HG03457 (cell line): ENCODE results near the gene SLC45A1.

Experiments
- ATAC-seq: cut with Tn5 transposase; IDR thresholded peaks from one replicate; pipeline ENCODE4 v1.9.1; 2021; ENCODE audit warnings: moderate number of reproducible peaks; ENCODE audit not compliant: unreplicated experiment

The SLC45A1 gene

DNA sequence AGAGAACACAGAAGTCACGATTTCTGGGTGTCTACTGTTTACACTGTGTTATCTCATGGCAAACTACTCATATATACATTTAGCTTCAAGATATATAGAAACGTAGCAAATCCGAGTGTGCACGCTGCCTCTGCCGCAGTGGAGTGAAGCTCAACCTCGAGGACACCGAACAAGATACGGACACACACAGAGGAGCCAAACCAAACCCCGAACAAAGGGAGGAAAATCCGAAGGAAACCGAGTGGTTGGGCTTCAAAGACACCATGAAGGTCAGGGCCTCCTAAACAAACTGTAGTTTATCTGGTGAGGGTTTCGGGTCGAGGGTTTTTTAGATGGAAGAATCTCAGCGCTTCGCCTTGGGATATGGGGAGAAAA lies 34.5 kb downstream of the SLC45A1 start:
- no peak for ATAC-seq

DNA sequence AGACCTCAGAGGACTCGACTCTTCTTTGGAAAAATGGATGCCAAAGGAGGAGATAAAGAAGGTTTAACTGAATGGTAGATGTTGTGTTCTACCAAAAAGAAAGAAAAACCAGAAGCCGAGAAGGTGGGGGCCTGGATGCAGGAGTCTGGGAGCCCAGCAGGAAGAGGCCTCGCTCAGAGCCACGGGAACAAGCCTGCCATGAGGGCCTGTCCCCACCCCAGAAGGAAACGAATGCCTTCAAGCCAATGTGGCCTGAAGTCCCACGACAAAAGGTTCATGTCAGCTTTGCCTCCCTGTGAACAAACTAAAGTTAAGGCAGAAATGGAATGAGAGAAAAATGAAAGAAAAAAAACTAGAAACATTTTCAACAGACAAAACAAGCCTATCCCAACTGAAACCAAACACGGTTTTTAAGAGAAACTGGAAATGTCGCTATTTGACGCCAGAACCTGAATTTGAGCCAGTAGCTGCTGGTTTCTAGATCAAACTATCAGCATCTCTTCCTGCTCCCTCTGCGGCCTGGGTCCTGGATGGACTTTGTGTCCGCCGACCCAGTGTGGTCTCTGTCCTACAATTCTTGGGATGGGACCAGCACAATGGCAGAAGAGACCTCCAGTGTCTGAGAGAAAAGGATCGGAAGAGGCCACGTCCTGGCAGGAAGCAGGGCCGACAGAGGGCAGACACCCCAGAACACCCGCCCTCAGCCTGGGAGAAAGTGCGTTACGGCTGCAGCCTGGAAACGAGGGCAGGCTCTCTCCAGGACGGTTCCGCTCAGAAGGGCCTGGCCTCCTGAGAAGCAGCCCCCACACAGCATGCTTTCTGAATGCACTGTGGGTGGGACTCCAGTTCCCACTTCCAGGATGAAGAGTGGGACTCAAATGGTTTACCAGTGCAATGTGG lies 35.2 kb downstream of the SLC45A1 start:
- ATAC-seq = no peak

DNA sequence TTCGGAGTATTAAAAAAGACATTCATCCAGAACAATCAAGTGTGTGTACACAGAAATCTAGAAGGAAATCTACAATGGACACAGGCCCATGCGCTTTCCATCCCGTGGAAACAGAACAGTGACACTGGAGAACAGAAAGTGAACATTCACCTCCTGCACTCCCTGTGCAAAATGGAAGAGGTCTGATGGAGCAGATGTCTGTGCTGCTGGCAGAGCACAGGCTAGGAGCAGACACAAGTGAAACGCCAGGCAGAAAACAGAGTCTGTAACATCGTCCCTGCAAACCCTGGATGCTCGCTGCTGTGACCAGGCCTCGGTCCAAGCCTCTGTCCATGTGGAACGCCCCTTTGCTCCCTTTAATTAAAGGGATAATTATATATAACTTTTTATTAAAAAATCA lies 36.1 kb downstream of the SLC45A1 start:
- no peak for ATAC-seq

DNA sequence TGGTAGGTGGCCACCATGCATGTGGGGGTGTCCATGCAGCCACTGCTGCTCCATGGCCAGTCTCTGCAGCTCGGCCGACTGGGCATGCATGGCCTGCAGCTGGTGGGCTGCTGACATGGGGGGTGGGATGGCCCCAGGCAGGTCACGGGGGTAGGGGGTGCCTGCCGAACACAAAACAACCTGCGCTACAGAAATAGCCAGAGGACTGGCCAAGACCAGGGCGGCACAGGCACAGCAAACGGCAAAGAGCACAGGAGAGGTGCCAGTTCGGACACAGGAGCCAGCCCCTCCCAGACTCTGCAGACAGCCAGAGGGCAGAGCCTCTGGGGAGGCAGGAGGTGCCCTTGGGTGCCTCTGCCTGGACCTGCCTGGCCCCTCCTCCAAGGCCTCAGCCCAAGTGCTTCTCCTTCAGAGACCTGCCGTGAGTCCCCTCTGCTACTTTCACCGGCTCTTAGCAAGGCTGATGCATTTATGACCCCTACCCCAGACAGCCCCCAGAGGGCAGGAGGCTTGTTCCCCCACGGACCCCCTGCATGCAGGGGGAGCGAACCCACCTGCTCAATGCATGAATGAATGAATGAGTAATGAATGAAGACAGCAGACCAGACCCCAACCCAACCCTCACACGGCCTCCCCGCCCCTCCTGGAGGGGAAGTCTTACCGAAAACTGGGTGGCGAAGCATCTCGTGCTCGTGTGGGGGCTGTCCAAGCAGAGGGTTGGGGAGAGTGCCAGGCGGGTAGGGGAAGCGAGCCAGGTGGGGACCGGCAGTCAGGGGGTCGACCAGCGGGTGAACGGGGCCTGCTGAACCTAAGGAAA lies 37.7 kb downstream of the SLC45A1 start:
- ATAC-seq = no peak

DNA sequence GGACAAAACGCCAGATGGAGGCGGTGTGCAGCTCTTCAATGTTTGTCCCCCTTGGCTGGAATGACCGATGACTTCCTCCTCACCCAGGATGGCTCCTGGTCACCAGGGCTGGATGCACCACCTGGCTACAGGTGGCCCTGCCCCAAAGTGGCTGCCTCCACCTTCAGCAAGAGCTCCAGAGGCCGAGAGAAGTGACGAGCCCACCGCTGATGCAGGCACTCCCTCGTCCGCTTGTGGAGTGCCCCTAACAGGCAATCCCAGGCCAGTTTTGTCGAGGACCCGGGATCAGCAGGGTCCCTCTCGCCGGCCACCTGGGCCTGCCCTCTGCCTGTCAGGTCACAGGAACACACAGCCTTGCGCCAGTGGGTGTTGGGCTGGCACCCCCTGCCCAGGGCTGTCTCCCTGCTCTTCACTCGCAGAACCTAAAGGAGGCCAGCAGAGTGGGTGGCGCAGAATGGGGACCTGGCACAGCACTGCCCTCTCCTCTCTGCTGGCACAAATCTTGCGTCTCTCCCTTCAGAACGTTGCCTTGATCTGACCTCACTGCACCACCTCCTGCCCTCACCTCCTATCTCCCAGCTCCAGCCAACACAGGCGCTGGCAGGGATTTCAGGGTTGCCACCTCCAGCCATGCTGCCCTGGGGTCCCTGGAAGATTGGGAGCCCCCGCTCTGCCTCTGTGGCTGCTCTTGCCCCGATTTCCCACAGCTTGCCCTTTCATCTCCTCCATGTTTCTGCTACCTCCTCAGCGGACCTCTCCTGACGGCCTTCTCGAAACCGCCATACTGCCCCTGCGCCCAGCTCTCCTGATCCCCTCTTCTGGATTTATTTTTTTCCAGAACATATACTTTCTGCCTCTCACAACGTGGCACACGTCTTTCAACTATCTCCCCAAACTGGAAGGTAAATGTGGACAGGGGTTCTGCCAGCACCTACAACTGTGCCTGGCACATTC lies 38.6 kb downstream of the SLC45A1 start:
- no peak for ATAC-seq

DNA sequence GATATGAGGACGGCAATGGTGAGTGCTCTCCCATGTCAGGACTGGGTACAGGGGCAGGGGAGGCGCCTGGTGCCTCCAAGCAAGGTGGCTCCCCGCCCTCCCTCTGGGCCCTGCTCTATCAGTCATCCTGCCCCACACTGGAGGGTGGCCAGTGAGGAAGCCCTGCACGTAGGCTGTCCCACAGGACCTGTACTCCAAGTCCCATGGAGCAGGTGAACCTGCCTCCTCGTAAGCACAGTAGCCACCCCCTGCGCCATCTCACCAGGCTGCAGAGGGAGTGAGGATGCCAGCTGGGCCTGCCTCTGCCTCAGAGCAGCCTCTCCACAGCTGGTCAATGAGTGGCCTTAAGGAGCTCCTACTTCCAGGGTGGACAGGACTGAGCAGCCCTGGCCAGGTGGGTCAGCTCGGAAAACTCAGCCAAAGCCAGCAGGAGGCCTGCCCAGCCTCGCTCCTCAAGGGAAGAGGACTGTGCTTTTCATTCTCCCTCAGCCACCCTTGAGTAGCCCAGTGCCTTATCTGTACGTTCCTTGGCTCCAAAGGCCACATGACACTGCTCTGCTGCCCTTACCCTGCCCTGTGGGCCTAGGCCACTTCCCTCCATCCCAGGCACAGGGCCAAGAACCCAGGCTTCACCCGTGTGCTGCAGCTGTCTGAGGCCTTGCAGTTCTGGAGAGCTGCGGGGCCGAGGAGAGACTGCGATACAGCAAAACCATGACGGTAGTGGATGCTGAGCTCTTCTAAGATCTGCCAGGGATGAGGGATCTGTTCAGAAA lies 39.6 kb downstream of the SLC45A1 start:
- ATAC-seq = no peak

DNA sequence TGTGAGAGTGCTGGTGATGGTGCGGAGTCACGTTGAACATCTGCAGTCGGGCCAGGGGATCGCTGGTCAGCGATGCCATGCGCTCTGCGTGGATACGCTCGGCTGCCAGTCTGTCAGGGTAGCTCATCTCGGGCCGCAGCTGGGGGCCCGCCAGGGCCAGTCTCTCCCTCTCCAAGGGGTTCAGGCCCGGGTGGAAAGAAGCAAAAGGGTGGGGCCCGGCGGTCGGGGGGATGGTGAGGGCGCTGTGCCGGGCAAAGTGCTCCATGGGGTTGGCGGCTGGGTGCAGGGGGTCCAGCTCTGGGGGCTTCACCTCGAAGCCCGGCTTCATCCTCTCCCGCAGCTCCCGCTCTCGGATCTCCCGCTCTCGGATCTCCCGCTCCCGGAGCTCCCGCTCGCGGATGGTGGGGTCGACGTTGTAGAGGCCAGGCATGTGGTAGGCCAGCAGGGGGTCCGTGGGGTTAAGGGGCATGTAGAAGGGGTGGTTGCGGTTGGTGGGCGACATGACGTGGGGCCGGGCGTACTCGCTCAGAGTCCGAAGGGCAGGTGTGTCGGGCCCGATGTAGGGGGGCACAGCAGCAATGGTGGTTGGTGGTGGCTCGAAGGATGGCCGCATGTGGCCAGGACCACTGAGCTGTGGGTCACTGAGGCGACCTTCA lies 40.5 kb downstream of the SLC45A1 start:
- no peak for ATAC-seq

DNA sequence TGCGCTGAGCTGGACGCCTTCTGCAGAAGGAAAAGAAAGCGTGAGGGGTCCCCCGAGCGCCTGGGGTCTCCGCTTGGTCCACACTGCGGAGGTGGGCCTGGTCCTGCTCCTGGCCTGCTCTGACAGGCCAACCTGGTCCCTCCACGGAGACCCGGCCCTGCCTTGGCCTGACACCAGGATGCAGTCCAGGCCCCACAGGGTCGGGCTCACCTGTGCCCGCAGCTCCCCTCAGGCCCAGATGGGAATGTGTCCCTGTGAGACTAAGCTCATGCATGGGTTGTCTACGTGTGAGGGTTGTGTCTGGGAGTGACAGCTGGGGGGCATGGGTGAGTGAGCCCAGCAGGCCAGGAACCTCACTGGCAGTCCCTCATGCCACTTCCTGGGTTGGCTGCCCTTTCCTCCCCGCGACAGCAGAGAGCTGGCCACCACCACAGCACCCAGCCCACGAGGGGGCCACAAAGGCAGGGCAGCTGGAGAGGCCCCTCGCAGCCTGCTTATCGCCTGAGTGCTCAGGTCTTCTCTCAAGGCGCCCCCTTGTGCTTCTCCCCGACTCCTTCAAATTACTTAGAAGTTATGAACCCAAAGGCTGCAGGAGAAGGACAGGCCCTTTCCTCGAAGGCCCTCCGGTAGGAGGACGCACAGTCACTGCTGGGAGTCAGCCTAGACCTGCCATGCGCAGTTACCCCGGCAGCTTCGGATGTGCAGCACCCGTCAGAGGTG lies 41.1 kb downstream of the SLC45A1 start:
- no peak for ATAC-seq

DNA sequence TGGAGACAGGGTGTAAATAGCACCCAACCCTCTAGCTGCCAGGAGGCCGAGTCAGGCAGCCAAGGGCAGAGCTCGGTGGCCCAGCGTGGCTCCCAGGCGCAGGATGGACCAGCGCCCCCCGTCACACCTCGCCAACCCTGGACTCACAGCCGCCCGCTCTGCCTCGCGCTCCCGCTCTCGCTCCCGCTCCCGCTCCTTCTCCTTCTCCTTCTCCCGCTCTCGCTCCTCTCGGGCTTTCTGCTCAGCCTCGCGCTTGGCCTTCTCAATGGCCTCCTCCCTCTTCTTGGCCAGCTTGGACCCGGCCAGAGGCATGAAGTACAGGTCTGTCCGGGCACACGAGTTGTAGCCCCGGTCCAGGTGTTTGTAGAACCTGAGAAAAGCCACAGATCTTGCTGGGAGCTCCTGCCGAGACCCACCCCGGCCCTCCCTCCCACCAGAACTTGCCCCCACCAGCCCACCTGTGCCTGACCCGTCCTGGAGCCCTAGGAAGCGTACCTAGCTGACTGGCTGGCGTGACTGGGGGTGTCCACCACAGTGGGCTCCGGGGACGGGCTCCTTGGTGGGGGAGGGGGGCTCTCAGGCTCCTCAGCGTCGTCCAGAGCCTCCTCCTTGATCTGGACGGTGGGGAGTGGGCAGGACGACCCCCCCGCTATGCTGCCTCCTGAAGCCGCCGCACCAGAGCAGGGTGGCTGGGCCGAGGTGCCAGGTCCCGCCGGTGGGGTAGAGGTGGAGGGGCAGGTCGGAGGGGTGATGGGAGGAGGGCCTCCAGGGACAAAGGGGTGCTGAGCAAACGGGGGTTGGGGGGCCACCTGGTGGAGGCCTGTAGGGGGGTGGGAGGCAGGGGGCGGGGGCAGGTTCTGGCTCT lies 41.9 kb downstream of the SLC45A1 start:
- ATAC-seq = no peak

DNA sequence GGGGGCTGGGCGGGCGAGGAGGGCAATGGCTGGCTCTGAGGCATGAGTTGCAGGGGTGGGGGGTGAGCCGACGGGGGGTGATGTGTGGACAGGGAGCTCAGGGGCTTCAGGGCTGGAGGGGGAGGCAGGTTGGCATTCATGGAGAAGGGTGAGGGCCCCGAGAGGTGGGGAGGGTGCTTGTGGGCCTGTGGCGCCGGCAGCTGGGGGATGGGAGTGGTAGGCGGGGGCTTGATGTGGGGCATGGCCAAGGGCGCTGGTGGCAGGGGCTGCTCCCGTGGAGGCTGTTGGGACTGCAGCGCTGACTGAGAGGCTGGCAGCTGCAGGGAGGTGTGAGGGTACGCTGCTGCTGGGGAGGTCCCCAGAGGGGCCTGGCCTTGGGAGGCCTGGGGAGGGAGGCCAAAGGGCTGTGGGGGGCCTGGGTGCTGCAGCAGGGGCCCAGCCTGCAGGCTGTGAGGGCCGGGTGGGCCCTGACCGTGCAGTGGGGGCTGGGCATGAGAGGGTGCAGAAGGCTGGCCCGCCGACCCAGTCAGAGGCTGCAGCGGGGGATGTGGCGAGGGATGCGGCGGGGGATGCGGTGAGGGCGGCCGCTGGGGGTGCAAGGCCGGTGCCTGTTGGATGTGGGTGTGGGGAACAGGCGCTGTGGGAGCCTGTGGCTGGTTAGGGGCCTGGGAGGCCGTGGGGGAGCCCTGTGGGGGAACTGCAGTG lies 42.7 kb downstream of the SLC45A1 start:
- ATAC-seq = no peak

DNA sequence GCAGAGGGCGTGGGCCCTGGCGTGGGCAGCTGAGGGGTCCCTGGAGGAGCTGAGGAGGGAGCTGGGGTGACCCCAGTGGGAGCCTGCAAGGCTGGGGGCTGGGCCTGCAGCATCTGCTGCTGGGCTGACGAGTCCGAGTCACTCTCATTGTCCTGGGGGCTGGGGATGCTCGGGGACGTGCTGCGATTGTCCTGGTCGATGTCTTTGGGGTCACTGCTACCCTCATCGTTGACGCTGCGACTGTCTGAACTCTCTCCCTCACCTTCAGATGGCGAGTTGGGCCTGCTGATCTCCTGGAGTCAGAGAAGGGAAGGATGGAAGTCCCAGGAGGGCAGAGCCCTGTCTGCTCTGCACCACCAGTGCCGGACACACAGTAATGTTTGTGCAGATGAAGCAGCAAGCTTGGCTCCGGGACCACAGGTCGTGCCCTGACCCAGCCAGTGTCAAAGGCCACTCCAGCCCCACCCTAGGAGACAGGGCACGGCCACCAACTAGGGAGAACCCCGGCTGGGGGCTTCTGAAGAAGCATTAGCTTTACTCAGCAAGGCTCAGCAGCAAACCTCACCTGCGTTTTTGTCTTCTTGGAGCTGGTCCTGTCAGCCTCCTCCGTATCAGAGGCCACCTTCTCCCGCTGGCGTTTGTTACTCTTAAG lies 43.4 kb downstream of the SLC45A1 start:
- no peak for ATAC-seq

DNA sequence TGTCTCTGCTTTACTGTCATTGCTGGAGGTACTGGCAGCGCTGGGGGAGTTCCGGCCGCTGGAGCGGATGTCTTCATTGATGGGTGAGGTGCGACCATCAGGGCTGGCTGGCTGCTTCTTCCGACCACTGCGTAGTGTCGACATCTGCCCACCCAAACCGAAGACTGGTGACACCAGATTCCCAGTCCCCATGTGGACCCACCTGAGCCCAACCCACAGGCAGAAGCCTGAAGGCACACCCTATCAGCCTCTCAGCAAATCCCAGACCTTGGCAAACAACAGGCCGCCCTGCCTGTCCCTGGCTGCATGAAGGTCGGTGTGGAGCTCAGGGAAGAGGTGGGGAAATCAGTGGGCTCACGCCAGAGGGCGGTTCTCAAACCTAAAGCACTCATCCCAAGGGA lies 44.8 kb downstream of the SLC45A1 start:
- ATAC-seq = no peak

DNA sequence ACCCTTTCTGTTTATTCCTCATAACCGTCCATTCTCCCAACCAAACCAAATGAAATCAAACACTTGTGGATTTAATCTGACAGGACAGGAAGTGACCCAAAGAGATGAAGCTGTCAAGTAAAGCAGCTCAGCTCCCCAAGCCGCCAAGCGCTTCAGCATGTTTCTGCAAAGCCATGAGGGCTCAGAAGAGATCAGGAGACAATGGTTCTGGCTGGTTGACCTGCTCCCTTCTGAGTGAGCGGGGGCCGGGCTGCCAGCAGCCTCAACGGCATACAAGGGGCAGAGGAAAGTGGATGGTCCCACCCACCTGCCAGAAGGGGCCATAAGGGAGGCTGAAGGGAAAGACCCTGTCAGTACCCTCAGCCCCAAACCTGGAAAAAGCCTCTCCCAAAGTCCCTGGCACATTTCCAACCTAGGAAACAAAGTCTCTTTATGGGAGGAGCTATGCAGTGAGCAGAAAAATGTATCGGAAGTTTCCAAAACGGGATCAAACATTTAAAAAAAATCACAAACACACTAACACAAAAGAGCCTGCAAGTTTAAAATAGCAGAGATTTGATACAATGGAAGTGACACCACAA lies 45.4 kb downstream of the SLC45A1 start:
- no peak for ATAC-seq

DNA sequence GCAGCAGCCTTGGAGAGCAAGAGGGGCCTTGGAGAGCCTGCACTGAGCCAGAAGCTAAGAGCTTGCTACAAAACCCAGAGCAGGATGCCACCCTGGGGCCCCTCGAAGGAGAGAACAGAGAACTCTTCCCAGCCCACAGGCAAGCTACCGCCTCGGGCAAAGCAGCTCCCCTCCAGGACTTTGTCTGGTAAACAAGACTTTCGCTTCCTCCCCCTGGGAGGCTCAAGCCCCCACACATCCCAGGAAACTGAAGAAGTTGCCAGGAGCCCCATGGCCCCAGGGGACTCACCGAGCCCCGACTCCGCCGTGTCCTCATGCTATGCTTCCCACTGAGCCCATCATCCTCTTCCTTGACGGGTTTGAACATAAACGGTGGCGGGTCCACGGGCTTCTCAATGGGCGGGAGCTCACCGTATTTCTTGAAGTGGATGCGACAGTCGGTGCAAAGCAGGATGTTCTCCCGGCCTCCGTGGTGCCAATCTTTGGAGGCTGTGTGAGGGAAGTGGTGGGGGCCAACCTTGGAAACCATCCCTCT lies 45.9 kb downstream of the SLC45A1 start:
- no peak for ATAC-seq

DNA sequence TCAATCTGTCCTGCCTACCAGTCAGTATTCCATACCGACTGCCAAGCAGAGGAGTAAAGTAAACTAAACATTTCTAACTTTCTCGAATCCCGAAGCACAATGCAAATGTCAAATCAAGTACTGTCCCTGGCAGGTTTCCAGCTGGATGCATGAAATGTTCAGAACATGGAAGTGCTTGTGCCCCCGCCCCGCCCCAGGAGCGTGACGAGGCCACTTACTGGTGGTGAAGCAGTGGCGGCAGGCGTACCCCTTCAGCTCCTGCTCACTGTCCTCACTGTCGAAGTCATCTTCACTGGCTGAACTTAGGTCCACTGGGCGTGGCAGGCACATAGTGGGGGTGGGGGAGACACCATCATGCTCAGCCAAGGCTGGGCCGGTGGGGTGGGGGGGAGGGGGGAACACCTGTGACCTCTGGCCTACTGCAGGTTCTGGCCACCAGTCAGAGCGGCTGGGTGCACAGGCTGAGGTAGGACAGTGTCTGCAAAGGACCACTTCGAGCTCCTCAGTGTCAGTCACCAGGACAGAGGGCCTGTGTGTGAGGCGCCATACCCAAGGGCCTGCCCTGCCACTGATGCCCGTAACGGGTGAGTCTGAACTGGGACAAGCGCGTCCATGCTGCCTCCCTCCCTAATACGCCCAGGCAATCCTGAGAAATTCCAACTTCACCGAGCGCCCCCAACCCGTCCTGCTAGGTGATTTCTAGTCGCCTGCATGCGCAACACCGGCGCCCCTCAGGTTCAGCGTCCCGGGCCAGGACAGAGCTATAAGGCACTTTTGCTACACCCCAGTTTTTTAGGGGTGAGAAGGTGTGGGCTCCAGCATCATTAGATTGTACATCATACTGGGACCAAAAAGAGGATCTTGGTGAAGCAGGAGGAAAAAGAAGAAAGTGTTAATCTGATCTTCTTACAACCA lies 46.9 kb downstream of the SLC45A1 start:
- ATAC-seq = no peak
